ENCODE results near the gene B3GALT5.
"Not testable (repeated sequence)": the region's sequence is repeated elsewhere in the genome, so short reads cannot be mapped to it uniquely, and the experiment has no call there.

Gene B3GALT5

DNA sequence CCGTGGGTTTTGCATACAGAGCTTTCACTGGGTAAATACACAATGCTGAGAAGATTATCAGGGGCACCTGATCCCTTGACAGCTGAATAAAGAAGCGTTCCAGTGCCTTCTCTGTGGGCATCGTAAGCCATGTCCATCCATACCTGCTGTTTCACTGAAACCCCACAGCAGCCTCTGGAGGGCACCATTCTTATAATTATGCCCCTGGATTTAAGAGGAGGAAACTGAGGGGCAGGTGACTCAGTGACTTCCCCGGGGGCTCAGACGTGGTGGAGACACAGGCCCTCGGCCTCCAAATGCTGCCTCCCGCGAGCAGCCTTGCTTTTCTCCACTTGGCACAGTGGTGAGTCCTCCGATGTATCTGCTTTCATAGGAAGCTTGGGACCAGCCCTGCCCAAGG, 56.7 kb downstream of the B3GALT5 start:
- DNase-seq = no peak

DNA sequence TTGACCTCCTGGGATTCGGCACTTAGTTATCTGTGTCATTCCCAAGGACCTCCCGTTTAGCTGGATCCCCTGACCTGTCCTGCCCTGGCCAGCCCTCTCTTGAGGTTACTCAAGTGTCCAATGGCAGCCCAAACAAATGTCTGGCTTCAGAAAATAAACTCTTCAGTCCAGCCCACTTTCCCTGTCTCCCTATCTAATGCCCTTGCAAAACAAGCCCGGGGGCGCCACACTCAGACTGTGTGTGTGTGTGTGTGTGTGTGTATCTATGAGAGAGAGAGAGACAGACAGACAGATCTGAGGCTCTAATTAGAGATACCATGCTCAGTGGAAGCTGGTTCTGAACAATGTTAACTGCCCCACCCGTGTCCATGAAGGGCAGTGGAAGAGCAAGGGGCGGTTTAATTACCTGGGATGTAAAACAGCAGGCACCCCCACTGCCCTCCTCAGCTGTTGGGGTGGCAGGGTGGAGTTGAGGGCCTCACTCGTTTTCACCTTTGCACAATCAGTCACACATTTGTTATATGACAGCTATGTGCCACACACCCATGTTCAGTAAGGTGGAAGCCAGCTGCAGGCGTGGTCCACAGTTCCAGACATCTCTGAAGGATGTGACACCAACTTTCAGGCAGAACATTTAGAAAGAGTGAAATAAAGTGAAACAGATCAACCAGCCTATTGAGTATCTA, 57.4 kb downstream of the B3GALT5 start:
- DNase-seq = no peak

DNA sequence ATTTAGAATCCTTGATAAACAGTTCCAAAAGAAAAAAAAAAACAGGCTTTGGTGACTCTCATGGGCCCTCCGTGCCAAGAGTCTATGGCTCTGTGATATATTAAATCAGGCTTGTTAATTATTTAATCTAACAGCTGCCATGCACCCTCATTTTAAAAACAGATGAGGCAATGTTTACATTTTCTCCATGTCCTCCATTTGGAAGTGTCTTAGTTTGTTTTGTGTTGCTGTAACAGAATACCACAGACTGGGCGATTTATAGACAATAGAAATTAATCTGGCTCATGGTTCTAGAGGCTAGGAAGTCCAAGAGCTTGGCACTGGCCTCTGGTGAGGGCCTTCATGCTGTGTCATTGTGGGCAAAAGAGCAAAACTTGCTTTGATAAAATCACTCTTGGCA, 58.0 kb downstream of the B3GALT5 start:
- no peak for DNase-seq

DNA sequence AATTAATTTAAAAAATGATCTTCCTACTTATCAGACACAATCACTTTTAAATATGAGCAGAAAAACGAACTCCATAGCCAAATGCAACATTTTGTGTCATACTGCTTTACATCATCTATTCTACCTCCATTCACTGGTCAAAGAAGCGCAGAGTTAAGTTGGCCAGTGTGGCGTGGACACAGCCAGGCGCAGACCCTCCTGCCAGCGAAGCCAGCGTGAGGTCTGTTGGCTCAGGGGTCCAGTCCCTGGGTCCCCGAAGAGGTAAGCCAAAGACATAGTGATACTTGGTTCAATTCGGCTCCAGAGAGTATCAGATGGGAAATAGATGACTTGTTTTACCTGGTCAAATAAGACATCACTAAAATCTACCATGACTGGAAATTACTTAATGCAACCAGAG, 59.2 kb downstream of the B3GALT5 start:
- no peak for DNase-seq

DNA sequence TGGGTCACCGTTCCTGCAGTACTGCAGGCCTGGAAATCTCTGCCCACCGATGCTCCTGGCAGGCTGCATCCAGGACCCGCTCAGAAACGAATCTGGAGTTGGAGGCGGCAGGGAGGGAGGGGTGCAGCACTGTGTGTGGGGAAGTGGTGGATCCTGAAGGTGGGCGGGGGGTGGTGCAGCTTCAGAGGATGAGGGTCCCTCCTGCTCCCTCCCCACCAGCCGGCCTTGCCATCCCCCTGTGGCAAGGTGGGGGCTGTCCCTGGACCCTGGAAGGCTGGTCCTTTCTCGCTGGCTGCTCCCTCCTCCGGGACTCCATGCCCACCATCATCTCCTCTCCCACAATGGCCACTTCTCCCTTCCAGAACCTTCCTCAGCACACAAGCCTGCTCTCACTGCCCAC, 60.4 kb downstream of the B3GALT5 start:
- no peak for DNase-seq

DNA sequence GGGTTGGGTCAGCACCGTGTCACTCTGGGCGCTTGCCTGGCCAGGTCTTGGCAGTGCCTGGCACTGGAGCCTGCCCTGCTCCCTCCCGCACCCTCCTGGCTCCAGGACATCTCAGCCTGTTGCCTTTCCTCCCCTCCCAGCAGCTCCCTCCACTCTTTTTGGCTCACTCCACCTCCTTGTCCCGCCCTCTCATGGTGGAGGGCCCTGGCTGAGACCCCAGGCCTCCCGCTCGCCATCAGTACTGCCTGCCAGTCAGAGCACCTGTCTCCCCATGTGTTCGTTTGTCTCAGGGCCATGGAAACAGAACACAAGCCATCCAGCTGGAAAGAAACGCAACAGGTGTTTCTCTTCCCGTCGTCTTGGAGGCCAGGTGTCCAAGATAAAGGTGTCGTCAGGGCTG, 61.0 kb downstream of the B3GALT5 start:
- no peak for DNase-seq

DNA sequence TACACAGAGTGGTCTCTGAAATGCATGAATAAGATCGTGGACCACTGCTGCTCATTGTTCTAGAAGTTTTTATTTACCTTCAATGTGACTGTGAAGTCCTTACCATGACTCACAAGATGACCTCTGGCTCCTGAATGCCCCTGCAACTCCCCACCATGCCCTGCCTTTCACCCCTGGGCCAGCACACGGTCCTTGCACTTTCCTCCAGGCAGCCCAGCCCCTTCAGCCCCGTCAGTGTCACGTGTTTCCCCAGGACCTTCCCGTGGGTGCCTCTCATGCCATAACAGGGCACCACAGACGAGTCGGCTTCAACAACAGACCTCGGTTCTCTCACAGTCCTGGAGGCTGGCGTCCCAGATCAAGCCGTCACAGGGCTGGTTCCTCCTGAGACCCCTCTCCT, 62.1 kb downstream of the B3GALT5 start:
- no peak for DNase-seq

DNA sequence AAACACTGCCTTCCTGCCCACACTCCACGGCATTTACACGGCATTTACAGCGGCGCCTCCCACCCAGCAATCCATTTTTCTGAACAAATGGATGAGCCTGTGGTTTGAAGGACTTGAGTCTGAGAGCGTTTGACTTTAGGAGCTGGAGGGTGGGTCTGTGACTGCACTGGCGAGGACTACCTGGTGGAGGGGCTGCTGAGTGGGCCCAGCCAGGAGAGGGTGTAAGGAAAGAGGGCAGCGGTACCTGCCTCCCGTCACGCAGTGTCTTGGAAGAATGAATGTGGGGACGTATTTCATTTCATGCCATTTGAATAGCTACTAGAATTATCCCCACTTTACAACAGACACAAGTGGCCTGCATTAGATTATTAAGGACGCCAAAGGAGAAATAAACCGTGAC, 62.9 kb downstream of the B3GALT5 start:
- DNase-seq = no peak

DNA sequence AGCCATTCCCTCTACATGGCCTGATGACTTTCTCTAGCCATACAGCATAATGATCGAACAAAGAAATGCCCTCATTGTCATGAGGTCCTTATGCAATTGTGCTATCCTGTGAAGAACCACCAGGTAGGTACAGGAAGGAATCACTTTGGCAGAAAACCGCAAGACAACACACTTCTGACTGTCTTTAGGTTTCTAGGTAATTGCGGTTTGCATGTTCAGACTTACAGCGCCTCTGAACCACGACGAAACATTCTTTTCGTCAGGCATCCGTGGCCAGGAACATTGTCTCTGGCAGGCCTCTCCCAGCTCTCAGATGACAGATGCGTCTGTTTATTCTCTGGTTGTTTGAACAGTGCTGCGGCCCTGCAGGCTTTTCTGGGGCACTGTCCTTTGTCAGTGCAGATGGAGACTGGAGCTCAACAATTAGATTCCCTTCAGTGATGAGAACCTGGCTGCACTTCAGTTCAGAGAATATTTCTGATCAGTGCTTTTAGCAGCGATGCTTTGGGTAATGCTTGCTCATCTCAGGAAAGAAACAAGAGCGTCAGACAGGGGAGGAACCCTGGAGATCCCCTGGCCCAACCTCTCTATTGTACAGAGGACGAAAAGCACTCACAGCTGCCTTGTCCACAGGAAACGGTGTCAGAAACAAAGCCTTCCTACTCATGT, 63.4 kb downstream of the B3GALT5 start:
- no peak for DNase-seq

DNA sequence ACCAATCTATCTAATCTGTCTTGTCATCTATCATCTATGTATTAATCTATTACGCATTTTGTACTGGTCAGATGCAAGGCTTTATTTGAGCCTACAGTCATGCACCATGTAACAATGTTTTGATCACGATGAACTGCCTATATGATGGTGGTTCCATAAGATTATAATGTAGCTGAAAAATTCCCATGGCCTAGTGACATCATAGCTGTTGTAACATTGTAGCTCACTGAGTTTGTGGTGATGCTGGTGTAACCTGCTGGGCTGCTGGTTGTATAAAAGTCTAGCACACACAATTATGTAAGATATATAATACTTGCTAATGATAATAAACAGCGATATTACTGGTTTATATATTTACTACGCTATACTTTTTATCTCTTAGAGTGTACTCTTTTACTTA, 67.5 kb downstream of the B3GALT5 start:
- DNase-seq = no peak

DNA sequence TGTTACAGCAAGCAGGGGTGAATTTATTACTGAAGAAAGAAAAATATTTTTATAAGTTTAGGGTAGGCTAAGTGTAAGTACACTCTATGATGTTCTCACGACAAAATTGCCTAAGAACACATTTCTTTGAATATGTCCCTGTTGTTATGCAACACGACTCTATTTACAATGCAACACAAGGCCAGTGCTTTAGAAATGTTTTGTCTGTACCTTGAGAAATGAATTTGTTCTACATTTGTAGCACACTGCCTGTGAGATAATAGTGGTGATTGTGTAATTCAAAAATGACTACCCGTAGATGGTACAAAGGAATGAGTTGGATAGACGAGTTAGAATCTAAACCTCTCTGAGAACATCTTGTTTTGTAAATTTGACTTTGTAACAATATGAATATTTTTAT, 68.5 kb downstream of the B3GALT5 start:
- no peak for DNase-seq

DNA sequence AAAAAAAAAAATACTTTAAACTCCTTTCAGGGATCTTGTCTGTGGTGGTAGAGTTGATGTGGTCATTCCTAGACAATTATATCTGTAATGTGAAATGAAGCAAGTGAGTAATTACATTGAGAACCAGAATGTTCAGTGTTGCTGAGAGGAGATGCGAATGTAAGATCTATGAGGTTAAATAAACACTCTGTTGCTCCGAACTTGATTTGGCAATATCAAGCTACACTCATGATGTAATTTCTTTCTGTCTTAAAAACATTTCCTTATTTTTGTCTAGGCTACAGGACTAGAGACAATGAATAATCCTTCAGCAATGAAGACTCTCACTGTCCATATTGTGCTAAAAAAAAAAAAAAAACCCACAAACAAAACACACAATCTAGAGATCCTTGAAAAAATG, 69.1 kb downstream of the B3GALT5 start:
- no peak for DNase-seq

DNA sequence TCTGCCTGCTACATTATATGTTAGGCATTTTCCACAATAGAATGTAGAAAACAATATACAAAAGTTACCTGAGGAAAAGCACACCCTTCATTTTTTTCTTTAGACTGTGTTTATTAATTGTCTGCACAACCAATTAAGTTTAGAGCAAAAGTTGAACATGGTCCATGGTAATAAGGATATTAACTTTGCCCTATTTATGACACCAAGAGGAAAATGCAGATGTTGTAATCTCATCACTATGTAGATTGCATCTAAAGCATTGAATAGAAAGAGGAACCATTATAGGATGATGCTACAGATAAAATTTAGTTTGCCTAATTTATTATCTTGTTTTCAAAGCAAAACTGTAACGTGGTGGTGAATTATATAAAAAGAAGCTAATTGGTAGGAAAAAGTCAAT, 72.5 kb downstream of the B3GALT5 start:
- DNase-seq = no peak

DNA sequence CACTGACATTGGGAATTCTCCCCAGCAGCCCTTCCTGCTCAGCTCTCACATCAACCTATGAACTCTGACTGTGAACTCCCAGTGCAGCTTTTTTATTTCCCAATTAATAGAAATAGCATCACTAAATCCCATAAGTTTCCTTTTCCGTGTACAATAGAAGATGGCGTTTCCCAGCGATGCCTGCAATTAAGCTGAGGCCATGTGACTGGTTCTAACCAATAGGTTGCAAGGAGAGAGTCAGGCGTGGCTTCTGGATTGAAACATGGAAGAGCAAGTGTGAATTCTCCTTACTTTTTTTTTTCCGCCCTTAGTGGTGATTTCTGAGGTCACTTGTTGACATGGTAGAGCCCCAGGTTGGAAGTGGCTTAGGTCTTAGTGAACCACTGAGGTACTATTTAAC, 73.3 kb downstream of the B3GALT5 start:
- DNase-seq = no peak

DNA sequence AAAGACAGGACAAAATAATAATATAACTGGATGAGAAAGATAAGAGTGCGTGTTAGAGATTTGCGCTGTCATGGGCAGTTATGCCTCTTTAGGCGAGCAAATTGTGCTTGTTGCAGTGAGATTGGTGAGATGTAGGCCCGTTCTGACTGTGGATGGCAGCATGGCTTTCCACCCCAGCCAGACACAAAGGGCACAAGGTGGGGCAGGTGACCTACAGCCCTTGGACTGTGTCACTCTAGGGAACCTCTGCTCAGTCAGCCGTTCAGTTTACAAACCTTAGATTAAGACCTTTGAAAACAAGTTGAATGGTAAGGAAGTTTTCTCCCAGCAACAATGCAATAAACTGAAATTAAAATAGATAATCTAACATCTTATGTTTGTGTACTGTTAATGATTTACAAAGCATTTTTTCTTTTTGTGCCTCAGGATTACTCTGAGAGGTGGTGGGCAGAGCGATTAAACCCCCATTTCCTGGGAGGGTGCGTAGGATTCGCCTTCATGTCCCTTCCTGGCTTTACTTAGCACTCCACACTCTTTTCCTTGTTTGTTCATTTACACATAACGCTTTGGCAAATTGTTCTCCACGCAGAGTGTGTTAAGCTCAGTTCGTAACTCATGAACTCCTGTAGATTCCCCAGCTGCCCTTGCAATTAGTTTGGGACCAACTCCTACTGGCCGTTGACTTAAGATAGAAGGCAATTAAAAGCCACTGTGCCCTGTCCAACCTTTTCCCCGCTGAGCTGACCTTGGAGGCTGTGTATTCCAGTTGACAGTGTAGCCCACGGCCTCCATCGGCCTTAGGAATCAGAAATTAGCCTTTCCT, 74.1 kb downstream of the B3GALT5 start:
- no peak for DNase-seq

DNA sequence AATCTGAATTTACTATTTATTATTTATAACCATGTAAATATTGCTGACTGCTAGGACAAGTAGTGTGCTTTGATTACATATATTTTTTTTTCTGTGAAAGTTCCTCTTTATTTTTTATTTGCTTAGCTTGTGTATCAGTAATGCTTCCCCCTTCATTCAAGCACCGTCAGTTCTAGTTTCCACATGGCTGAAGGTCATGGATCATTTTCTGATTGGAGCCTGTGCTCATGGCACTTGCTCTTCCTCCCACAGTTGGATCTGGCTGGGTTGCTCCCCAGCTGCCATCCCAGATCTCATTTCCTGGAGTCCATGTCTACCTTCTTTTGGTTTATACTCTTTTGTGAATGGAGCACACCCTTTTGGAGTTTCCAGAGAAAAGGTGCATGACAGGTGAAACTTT, 75.3 kb downstream of the B3GALT5 start:
- no peak for DNase-seq

DNA sequence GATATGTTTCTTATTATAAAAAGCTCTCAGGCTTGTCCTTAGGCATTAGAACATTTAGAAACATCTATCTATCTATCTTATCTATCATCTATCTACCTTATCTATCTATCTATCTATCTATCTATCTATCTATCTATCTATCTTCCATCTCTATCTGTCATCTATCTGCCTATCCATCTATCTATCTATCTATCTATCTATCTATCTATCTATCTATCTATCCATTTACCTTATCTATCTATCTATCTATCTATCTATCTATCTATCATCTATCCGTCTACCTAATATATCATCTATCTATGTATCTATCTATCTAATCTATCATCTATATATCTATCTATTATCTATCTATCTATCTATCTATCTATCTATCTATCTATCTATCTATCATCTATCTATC, 77.1 kb downstream of the B3GALT5 start:
- not testable (repeated sequence) for DNase-seq

DNA sequence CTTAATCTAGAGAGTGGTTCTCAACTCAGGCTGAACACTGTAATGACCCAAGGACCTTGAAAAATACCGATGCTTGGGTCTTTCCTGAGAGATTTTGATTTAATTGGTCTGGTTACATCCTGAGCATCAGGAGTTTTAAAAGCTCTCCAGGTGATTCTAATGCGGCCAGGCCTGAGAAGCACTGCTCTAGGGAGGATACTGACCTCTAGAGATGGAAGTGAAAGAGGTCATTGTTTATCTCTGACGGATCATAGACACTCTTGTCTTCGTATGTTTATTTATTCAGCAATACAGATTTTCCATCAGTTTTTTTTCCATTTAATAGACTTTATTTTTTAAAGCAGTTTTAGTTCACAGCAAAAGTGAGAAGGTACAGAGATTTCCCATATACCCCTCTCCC, 77.7 kb downstream of the B3GALT5 start:
- no peak for DNase-seq

DNA sequence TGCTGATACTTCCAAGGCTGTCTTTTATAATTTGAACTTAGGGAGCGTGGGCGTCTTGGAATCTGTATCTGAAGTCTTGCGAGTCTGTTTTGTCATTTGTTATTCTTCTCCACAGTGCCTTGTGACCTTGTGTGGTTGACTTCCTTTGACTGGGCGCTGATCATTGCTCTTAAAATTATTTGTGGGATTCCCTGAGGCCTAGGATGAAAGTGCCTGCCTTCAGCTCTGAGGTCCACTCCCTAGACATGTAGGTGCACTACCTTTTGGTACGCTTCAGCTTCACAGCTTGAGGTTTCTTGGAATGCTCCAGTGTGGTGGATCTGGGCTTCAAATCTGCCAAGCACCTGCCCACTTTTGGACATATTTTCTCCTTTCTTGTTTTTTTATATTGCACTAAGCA, 82.0 kb downstream of the B3GALT5 start:
- DNase-seq = no peak

DNA sequence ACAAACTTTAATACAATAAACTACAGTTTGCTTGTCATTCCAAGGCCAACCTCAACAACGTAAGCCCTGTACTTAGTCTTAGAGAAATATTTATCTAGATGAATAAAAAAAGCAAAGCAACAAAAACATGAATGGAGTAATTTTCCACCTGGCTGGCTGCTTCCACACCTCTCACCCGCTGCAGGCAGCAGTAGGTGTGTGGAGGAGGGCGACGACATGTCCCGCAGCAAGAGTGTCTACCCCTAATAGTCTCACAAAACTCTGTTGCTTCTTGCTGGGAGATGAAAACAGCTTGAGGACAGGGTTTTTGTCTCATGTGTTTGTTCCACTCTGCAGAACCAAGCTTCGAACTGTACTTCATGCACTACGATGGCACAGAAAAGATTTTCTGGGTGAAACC, 83.5 kb downstream of the B3GALT5 start:
- DNase-seq = no peak

DNA sequence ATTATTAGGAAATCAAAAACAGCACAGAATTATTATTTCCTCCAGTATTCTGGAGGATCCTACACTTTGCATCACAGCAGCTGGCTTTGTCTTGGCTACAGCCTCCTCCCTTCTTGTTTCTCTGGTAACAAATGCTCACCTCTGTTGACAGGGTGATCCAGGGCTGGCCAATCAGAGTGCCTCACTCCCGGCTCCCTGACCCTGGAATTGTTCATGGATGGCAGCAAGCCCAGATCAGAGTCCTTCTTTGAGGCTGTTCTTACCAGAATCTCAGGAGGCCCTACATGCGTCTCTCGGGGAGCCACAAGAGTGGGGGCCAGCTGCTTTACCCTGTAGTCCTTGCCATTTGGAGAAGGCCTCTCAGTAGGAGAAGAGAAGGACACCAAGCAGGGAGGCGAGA, 83.9 kb downstream of the B3GALT5 start:
- no peak for DNase-seq

DNA sequence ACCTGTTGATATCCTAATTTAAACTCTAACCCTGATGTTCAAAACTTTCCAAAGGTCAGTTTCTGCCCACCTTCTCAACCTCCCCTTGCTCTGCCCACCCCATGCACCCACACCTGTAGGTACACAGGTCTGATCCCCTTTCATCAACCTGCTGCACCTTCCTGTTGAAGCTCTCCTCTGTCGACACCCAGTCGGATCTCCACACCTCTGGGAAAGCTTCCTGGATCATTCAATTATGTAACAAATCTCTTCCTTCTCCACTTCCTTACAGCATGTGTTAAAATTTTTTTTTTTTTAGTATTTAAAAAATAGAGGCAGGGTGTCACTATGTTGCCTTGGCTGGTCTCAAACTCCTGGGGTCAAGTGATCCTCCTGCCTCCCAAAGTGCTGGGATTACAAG, 87.6 kb downstream of the B3GALT5 start:
- no peak for DNase-seq

DNA sequence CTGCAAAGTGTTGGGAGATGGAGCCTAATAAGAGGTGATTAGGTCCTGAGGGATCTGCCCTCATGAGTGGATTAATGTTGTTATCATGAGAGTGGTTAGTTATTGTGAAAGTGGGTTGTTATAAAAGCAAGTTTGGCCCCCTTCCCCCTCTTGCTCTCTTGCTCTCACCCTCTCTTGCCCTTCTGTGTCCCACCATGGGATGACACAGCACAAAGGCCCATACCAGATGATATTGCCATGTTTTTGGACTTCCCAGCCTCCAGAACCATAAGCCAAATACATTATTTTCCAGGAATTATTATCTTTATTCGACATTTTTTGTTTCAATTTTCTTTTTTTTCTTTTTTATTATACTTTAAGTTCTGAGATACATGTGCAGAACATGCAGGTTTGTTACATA, 90.8 kb downstream of the B3GALT5 start:
- DNase-seq = no peak

DNA sequence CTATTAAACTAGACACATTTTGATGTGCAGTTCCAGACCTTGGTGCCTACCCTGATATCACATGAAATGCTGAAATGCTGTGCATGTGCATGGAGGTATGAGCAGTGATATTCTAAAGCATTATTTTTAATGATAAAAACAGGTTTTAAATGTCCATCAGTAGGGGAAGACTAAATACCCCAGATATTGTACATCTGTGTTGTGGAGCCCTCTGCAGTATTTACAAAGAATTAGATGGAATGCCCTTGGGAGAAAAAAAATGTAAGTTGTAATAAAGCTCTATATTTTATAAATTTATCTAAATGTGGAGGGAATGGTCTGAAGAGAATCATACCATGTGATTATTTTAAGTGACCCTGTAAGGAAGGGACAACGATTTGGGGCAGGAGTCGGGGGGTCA, 93.1 kb downstream of the B3GALT5 start:
- DNase-seq = no peak

All from activated effector memory CD4-positive, alpha-beta T cell treated with anti-CD3 and anti-CD28 coated beads, Interleukin-2, amount 50 U/mL, for 16 hours (primary cell).